Activated CD4-positive, alpha-beta T cell treated with anti-CD3 and anti-CD28 coated beads for 48 hours (primary cell): Measurements from ENCODE around the gene TRAPPC3.

Experiments
- DNase-seq: peaks from one replicate; pipeline ENCODE4 v3.0.0-alpha.2; 2020

Gene TRAPPC3

DNA sequence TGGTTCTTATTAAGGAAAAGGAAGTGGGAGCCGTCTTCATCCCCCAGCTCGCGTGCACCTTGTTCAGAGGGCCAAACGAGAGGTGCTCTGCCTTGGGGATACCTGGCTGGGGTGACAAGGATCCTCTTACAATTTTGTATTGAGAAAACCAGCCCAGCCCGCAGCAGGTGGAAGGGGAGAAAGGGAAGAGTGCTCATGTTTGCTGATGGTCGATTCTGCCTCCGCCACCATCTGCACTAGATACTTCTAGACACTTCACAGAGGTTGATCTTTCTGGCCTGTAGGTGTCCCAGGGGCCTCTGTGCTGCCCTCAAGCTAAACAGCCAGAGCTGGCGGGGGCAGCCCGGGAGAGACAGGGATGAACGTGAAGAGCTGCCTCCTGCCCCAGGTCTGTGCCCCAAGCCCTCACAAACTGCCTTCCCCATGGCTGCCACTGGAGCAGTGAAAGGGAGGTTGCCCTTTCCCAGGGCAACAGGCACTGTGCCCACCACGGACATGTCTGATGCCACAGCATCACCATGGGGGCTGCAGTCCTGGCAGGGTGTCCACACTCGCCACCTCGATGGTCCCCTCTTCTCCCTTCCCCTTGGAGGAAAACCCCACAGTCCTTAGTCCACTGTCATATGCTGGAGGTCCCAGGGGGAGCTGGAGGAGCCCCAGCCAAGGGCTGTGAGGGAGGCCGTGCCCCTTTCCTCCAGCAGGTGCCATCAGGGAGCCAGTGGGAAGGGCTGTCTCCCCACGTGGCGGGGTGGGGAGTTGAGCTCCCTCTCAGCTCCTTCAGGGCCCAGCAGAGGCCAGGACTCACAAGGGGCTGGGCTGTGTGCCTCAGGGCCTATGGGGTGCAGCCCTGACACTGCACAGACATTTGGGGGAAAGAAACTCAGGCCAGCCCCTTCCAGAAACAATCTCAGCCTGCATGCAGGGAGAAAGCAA lies 52.5 kb downstream of the TRAPPC3 start:
- DNase-seq = peak; percentile 31

DNA sequence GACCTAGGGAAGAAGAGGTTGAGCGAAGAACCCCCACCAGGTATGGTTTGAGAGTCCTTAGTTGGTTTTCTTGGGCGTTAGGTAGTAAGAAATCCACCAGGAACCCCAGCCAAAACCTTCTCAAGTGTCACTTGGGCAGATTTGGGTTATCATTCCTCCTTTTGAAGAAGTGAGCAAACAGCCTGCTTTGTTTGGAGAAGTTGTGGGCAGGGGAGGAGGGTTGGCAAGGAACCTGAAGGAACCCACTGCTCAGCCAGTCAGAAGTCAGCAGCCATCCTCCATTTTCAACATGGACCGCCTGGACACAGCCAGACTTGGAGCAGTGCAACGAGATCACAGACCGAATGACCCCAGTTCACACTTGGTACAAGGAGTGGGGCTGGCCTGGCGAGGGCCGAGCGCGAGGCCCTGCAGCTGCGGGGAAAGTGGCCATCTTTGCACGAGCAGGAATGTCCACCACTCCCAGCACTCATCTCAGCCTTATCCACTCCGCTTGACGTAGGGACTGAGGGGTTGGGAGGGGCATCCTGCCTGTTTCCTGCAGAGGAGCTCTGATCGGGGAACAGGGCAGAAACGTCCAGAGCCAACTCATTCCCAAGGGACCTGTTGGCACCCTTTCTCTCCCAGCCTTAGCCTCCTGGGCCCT lies 53.4 kb downstream of the TRAPPC3 start:
- DNase-seq = no peak

DNA sequence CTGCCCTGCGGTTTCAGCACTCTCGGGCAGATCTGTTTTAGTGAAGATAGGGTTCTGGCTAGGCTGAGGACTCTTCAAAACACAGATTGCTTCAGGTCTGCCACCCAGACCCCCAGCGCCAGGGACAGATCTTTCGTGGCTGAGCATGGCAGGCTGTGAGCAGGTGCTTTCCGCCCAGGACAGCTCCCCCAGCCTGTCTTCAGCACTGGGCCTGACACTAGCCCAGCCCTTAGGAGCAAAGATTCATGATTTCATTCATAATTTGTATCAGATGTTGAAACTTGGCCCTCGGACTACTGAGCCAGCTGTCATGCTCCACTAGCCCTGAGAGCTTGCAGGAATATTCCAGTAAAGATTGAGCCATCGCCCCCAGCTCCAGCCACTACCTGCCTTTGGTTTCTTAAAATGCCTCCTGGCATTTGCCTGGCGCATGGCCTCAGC lies 54.6 kb downstream of the TRAPPC3 start:
- DNase-seq = no peak

DNA sequence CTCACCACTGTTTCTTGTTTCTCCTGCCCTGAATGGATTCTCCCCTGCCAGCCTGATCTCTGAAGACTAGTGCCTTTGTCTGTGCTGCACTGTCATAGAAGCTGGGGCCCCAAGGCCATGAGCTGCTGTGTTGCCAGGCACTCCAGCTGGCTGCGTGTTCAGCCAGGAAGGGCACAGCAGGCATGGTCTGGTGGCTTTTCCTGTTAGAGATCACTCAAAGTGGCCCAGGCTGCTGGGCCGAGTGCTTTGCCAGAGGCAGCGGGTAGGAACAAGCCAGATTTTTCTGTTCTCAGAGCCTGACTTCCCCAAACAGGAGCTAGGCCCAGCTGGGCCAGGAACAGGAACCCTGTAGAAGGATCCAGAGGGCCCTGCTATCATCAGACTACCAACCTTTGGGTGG lies 55.4 kb downstream of the TRAPPC3 start:
- no peak for DNase-seq

DNA sequence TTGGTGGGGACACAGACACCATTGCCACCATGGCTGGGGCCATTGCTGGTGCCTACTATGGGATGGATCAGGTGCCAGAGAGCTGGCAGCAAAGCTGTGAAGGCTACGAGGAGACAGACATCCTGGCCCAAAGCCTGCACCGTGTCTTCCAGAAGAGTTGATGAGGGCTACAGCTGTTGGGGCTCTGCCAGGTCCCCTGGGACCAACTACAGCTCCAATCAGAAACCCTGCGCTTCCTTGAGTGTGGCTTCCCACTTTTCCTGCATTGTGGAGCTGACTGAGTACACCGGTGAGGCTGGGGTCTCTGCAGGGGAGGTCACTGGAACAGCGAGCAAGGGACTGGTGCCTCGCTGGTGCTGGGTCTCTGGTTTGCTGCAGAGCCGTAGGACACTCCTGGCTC lies 56.1 kb downstream of the TRAPPC3 start:
- no peak for DNase-seq

GRCh38 chr1:36092798-36093185 lies 56.5 kb downstream of the TRAPPC3 start:
- no peak for DNase-seq

DNA sequence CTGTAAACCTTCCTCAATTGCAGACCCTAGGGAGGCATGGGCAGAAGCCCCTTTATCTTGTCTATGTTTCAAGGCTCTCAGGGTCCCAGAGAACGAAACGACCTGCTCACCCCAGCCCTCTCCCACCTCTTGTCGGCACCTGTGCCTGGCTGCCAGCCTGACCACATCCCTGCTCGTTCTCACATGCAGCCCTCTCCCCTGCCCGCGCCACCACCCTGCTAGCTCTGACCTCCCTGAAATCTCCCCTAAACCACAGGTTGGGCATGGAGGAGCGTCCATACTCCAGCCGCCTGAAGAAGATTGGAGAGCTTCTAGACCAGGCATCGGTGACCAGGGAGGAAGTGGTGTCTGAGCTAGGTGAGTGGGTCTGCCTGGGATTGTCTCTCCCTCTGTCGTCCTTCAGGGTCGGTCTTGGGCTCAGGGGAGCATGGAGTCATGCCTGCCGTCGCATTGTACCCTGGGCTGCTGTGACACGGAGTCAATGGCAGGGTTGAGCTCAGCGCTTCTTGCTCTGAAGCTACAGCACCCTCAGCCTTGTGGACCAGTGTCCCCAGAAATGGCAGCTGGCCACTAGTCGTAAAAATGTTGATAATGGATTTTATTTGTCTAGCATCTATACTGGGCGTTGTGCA lies 57.0 kb downstream of the TRAPPC3 start:
- DNase-seq = no peak

- DNase-seq = no peak
Observed at GRCh38 chr1:36091698-36092097, 57.6 kb downstream of the TRAPPC3 start.

DNA sequence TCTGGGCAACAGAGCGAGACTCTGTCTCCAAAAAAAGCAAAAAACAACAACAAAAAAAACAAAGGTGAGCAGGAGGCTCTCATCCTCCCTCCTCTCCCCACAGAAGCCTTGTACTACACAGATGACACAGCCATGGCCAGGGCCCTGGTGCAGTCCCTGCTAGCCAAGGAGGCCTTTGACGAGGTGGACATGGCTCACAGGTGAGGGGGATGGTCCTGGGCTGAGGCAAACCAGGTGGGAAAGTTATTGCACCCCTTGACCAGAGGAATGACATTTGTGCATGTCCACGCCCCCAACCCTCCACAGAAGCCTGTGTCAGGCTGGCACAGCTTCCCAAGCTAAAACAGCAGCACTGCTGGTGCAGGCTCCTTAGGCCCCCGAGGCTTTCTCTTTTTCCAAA lies 58.1 kb downstream of the TRAPPC3 start:
- no peak for DNase-seq

GRCh38 chr1:36089393-36090121 lies 59.7 kb downstream of the TRAPPC3 start:
- DNase-seq = peak; percentile 17

DNA sequence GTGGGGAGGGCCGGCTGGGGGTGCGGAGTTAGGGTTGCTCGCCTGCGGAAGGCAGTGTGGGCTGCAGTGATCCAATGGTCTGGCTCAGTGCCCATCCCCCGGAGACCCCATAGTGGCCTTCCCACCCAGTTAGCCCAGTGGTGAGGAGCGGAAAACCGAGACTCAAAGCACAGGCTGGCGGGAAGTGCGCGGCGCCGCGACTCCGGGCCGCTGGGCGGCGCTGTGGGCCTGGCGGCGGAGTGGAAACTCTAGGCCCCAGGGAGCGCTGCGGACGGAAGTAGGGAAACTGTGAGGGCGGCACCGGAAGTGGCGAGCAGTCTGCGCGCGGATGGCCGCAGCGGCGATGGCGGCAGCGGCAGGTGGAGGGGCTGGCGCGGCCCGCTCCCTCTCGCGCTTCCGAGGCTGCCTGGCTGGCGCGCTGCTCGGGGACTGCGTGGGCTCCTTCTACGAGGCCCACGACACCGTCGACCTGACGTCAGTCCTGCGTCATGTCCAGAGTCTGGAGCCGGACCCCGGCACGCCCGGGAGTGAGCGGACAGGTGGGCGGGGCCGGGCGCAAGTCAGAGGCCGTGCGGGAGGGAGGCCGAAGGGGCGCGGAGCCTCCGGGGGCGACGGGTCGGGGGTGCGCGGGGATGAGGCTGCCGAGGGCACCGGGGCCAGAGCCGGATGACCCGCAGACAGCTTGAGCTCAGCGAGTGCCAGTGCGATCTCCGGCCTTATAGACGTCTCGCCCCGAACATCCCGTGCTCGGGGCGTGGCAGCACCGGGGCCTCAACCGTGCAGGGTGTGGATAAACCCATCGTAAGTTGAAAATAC lies 60.5 kb downstream of the TRAPPC3 start, which contains the start of gene ADPRS:
Gene ADPRS (plus strand): TSS at position 316 of the 816 bp plus-strand sequence. CDS start 13 bp downstream, at position 329.
- peak; percentile 94 for DNase-seq

GRCh38 chr1:36088265-36088576 lies 61.1 kb downstream of the TRAPPC3 start:
- no peak for DNase-seq

- no peak for DNase-seq
Observed at GRCh38 chr1:36087233-36088123, 61.8 kb downstream of the TRAPPC3 start.
